Fibroblast of lung (primary cell): ENCODE data around the gene NDRG3.

ENCODE experiments used
- EZH2 ChIP-seq: IDR thresholded peaks from 2 replicates; pipeline ENCODE4 v1.5.1; 2012; ENCODE audit warnings: low read length, control low read depth, mild to moderate bottlenecking; ENCODE audit errors: missing control alignments
- TF ChIP-seq, protein P1 (sequence below), 2 donors: IDR thresholded peaks in 1 of 2; conservative IDR thresholded peaks in 1 of 2; 1 replicate in 1 of 2; 2 replicates in 1 of 2; pipeline ENCODE4 v1.5.1; 2011 to 2012; ENCODE audit warnings: low read length in 2 of 2, control low read depth in 1 of 2, inconsistent platforms in 1 of 2, low read depth in 1 of 2, mild to moderate bottlenecking in 1 of 2

DNA sequence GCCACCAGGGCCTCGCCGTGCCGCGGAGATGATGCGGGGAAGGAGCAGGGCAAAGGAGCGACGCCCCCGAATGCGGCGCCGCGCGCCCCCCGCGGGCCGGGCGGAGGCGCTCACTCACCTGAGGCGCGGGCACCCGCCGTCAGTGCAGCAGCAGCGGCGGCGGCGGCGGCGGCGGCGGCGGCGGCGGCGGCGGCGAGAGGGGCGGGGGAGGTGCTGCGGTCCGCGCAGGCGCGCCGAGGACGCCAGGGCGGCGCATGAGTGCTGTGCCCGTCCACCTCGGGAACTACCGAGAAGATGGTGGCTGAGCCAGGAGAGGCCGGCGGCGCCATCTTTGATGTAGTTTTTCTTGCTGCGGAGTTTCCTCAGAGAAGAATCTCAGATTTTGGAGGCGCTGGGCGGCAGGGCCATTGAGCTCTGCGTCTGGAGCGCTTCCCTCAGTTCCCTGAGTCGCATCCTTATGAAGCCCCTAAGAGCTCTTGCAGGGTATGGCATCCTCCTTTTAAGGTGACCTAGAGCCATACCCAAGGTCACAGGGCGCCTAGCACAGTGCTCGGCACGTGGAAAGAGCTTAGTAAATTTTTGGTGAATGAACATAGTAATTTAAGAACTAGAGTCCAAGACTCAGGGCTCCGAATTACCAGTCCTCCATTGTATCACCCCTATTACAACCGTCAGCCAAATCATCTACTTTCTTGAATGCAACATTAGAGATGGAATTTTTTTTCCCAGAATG is at the start of gene NDRG3:
- TF ChIP-seq, protein P1, sequence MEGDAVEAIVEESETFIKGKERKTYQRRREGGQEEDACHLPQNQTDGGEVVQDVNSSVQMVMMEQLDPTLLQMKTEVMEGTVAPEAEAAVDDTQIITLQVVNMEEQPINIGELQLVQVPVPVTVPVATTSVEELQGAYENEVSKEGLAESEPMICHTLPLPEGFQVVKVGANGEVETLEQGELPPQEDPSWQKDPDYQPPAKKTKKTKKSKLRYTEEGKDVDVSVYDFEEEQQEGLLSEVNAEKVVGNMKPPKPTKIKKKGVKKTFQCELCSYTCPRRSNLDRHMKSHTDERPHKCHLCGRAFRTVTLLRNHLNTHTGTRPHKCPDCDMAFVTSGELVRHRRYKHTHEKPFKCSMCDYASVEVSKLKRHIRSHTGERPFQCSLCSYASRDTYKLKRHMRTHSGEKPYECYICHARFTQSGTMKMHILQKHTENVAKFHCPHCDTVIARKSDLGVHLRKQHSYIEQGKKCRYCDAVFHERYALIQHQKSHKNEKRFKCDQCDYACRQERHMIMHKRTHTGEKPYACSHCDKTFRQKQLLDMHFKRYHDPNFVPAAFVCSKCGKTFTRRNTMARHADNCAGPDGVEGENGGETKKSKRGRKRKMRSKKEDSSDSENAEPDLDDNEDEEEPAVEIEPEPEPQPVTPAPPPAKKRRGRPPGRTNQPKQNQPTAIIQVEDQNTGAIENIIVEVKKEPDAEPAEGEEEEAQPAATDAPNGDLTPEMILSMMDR (conservative IDR thresholded peaks at IDR 0.05 in 1 of 2, IDR thresholded peaks at IDR 0.05 in 1 of 2; ENCODE audit: low read depth in 1 of 2, low read length in 2 of 2): no peak
- no peak for TF ChIP-seq EZH2
